ENCODE measurements around the gene MYL7. TPM values are rescaled to one million over a fixed set of nuclear protein-coding genes. Genes with fewer than 3 reads are reported as not detected.
A peak's percentile ranks its signal among the peaks of the same experiment; 100 is the strongest.

MYL7 gene
- total and polyA plus RNA-seq, 2 donors (not counting 1 experiment from before 2014, with no cell fraction given) = not detected

DNA sequence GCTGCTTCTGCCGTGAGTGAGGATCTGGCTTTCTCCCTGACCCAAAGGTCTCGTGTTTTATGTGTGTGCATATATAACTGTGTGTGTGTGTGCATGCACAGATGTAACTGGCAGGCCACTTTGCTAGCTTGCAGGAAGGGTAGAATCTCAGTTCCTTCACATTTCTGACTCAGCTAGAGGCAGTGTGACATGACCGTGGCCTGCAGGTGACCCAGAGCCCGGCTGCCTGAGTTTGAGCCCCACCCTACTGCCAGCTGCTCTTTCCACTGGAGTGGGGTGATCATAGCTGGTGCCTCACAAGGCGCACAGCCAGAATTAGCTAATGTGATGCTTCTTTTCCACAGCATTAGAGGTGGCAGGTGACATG lies 9.3 kb upstream of the MYL7 start:
- Histone ChIP-seq H3K27me3 (ENCODE audit: control insufficient read depth, insufficient read depth, low read length) (peaks cover 7% of the 10 kb centered on the region), H3K9me3 (ENCODE audit: control insufficient read depth, insufficient read depth, low read depth, low read length) (no peaks in the 10 kb centered on the region), H2AFZ (ENCODE audit: low read length) (no peak overlapping the region), H3K4me3 (replicated peaks in 1 of 4; ENCODE audit: control extremely low read depth in 1 of 4, insufficient read depth in 1 of 4, low read depth in 3 of 4, low read length in 4 of 4) (no peak overlapping the region), H3K9ac (ENCODE audit: insufficient read depth, low read length) (no peak overlapping the region), H3K4me2 (ENCODE audit: extremely low read depth, insufficient read depth, low read length) (no peak overlapping the region), H3K79me2 (ENCODE audit: control insufficient read depth, insufficient read depth, low read length) (no peaks in the 10 kb centered on the region), H3K4me1 (ENCODE audit: control insufficient read depth, extremely low read depth, insufficient read depth, low read length) (no peaks in the 10 kb centered on the region), H3K27ac (ENCODE audit: insufficient read depth, low read length) (no peak overlapping the region), H3K36me3 (ENCODE audit: control insufficient read depth, insufficient read depth, low read length) (no peaks in the 10 kb centered on the region), H4K20me1 (ENCODE audit: control insufficient read depth, extremely low read depth, insufficient read depth, low read length) (no peaks in the 10 kb centered on the region)
- TF ChIP-seq, protein P1, sequence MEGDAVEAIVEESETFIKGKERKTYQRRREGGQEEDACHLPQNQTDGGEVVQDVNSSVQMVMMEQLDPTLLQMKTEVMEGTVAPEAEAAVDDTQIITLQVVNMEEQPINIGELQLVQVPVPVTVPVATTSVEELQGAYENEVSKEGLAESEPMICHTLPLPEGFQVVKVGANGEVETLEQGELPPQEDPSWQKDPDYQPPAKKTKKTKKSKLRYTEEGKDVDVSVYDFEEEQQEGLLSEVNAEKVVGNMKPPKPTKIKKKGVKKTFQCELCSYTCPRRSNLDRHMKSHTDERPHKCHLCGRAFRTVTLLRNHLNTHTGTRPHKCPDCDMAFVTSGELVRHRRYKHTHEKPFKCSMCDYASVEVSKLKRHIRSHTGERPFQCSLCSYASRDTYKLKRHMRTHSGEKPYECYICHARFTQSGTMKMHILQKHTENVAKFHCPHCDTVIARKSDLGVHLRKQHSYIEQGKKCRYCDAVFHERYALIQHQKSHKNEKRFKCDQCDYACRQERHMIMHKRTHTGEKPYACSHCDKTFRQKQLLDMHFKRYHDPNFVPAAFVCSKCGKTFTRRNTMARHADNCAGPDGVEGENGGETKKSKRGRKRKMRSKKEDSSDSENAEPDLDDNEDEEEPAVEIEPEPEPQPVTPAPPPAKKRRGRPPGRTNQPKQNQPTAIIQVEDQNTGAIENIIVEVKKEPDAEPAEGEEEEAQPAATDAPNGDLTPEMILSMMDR (conservative IDR thresholded peaks at IDR 0.05 in 1 of 2, IDR thresholded peaks at IDR 0.05 in 1 of 2; ENCODE audit: low read depth in 1 of 2, low read length in 2 of 2) = no peak
- no peak for TF ChIP-seq EZH2 (IDR thresholded peaks at IDR 0.05; ENCODE audit: low read length, missing control alignments)
- peak in 1 of 2 donors; percentile 27 for DNase-seq (ENCODE audit: low read depth in 2 of 2)

DNA sequence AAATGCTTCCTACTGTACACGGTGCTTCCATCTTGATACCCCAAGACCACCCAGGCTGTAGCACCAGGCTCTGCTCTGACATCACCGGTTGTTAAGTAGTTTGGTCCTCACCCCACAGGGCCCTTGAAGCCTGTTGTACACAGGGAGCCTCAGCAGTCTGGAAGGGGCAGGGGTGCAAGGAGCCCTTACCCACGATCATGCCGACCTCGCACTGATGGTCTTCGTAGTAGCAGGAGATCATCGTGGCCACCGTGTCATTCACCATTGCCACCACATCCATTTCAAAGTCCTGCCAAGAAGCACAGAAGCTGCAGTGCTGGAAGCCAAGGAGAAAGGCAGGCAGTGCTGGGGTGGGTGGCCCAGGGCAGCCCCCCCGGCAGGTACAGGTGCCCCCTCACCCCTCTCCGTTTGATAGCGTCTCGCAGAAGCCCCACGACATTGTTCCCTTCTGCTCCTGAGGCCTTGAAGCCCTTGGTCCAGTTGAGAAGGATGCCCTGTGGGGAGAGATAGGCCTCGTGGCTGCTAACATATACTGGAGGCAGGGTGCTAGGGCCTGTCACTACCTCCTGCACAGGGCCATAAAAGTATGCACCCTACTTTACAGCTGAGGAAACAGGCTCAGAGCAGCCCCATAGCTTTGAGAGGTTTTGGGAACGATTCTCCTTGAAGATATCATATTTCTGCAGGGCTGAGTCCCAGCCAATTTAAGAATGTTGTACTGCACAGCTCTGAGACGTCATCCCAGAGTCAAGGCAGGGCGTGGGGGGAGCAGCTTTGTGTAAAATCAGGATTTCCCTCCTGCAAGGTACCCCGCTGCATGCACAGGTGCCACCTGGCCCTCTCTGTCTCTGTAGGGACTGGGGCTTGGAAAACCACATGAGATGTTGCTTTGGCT lies 8.7 kb upstream of the MYL7 start:
- H3K4me1 ChIP-seq (ENCODE audit: control insufficient read depth, extremely low read depth, insufficient read depth, low read length) = no peaks in the 10 kb centered on the region
- H3K27ac ChIP-seq (ENCODE audit: insufficient read depth, low read length) = no peak overlapping the region
- H3K9ac ChIP-seq (ENCODE audit: insufficient read depth, low read length) = no peak overlapping the region
- no peak overlapping the region for H3K4me3 ChIP-seq (replicated peaks in 1 of 4; ENCODE audit: control extremely low read depth in 1 of 4, insufficient read depth in 1 of 4, low read depth in 3 of 4, low read length in 4 of 4)
- TF ChIP-seq EZH2 (IDR thresholded peaks at IDR 0.05; ENCODE audit: low read length, missing control alignments) = no peak
- TF ChIP-seq, protein P1 (conservative IDR thresholded peaks at IDR 0.05 in 1 of 2, IDR thresholded peaks at IDR 0.05 in 1 of 2; ENCODE audit: low read depth in 1 of 2, low read length in 2 of 2) = no peak
- no peak overlapping the region for H2AFZ ChIP-seq (ENCODE audit: low read length)
- H4K20me1 ChIP-seq (ENCODE audit: control insufficient read depth, extremely low read depth, insufficient read depth, low read length) = no peaks in the 10 kb centered on the region
- no peaks in the 10 kb centered on the region for H3K9me3 ChIP-seq (ENCODE audit: control insufficient read depth, insufficient read depth, low read depth, low read length)
- H3K36me3 ChIP-seq (ENCODE audit: control insufficient read depth, insufficient read depth, low read length) = no peaks in the 10 kb centered on the region
- H3K27me3 ChIP-seq (ENCODE audit: control insufficient read depth, insufficient read depth, low read length) = peaks cover 13% of the 10 kb centered on the region
- no peaks in the 10 kb centered on the region for H3K79me2 ChIP-seq (ENCODE audit: control insufficient read depth, insufficient read depth, low read length)
- no peak overlapping the region for H3K4me2 ChIP-seq (ENCODE audit: extremely low read depth, insufficient read depth, low read length)
- DNase-seq (ENCODE audit: low read depth in 2 of 2) = peak in 1 of 2 donors; percentile 49

DNA sequence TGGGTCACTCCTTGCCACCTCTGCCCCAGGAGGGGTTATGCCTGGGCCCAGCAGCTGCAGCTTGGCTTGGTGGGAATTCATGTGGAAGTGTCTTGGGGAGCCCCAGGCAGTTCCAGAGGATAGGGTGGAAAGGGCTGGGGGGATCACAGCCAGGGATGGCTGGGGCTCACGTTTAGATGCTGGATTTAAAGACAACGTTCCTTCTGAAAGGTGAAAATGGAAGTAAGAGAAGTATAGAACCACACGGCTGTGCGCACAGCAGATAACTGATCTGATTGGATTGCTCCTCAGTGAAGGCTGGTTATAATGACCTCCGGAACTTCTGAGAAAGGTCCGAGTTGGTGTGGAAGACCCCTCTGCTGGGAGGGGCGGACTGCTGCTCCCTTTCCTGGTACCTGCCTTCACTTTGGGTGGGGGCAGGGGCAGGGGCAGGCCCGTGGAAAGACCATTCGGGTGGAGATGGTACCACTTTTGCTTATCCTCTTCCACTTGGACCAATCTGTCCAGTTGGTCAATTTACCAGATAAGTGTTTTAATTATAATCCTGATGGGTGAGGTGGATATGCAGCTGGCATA lies 7.9 kb upstream of the MYL7 start:
- no peak for TF ChIP-seq EZH2 (IDR thresholded peaks at IDR 0.05; ENCODE audit: low read length, missing control alignments)
- TF ChIP-seq, protein P1 (conservative IDR thresholded peaks at IDR 0.05 in 1 of 2, IDR thresholded peaks at IDR 0.05 in 1 of 2; ENCODE audit: low read depth in 1 of 2, low read length in 2 of 2) = no peak
- Histone ChIP-seq H2AFZ (ENCODE audit: low read length) (no peak overlapping the region), H3K4me2 (ENCODE audit: extremely low read depth, insufficient read depth, low read length) (no peak overlapping the region), H3K9ac (ENCODE audit: insufficient read depth, low read length) (no peak overlapping the region), H3K36me3 (ENCODE audit: control insufficient read depth, insufficient read depth, low read length) (no peaks in the 10 kb centered on the region), H4K20me1 (ENCODE audit: control insufficient read depth, extremely low read depth, insufficient read depth, low read length) (no peaks in the 10 kb centered on the region), H3K27me3 (ENCODE audit: control insufficient read depth, insufficient read depth, low read length) (peaks cover 16% of the 10 kb centered on the region), H3K9me3 (ENCODE audit: control insufficient read depth, insufficient read depth, low read depth, low read length) (no peaks in the 10 kb centered on the region), H3K79me2 (ENCODE audit: control insufficient read depth, insufficient read depth, low read length) (no peaks in the 10 kb centered on the region), H3K4me3 (replicated peaks in 1 of 4; ENCODE audit: control extremely low read depth in 1 of 4, insufficient read depth in 1 of 4, low read depth in 3 of 4, low read length in 4 of 4) (no peak overlapping the region), H3K27ac (ENCODE audit: insufficient read depth, low read length) (no peak overlapping the region), H3K4me1 (ENCODE audit: control insufficient read depth, extremely low read depth, insufficient read depth, low read length) (no peaks in the 10 kb centered on the region)
- no peak for DNase-seq (ENCODE audit: low read depth in 2 of 2)

Measured in fibroblast of lung (primary cell).